Activated T-cell treated with anti-CD3 and anti-CD28 coated beads for 48 hours (primary cell): ENCODE results near the gene HDLBP.
"Not testable (repeated sequence)": the region's sequence is repeated elsewhere in the genome, so short reads cannot be mapped to it uniquely, and the experiment has no call there.

Source experiments
- DNase-seq: peaks from one replicate; pipeline ENCODE4 v3.0.0-alpha.2; 2020; ENCODE audit warnings: low read depth

HDLBP gene

GRCh38 chr2:241302759-241303651, 12.5 kb downstream of the HDLBP start:
- DNase-seq: no peak

GRCh38 chr2:241302083-241302482, 13.4 kb downstream of the HDLBP start:
- DNase-seq: no peak

GRCh38 chr2:241300000-241300399, 15.5 kb downstream of the HDLBP start:
- no peak for DNase-seq

- no peak for DNase-seq
These were observed 16.8 kb downstream of the HDLBP start for GRCh38 chr2:241298673-241299072.

GRCh38 chr2:241296767-241297166, 18.7 kb downstream of the HDLBP start:
- no peak for DNase-seq

- no peak for DNase-seq
These were observed 20.0 kb downstream of the HDLBP start for GRCh38 chr2:241295326-241296095.

GRCh38 chr2:241293378-241293797, 22.1 kb downstream of the HDLBP start:
- not testable (repeated sequence) for DNase-seq

- DNase-seq: no peak
These were observed 23.5 kb downstream of the HDLBP start for GRCh38 chr2:241291977-241292376.

GRCh38 chr2:241291153-241291552, 24.3 kb downstream of the HDLBP start:
- no peak for DNase-seq

- DNase-seq: no peak
These were observed 25.9 kb downstream of the HDLBP start for GRCh38 chr2:241289597-241289996.

- no peak for DNase-seq
These were observed 26.4 kb downstream of the HDLBP start for GRCh38 chr2:241289053-241289452.

- no peak for DNase-seq
These were observed 27.1 kb downstream of the HDLBP start for GRCh38 chr2:241288324-241288888.

- DNase-seq: no peak
These were observed 29.0 kb downstream of the HDLBP start for GRCh38 chr2:241286348-241287090.

GRCh38 chr2:241285596-241285995, 29.9 kb downstream of the HDLBP start:
- DNase-seq: no peak

- no peak for DNase-seq
These were observed 32.9 kb downstream of the HDLBP start for GRCh38 chr2:241282555-241282954.

- DNase-seq: no peak
These were observed 35.2 kb downstream of the HDLBP start for GRCh38 chr2:241280291-241280690.

- DNase-seq: no peak
These were observed 35.6 kb downstream of the HDLBP start for GRCh38 chr2:241279828-241280227.

GRCh38 chr2:241279413-241279812, 36.1 kb downstream of the HDLBP start:
- DNase-seq: no peak

- DNase-seq: not testable (repeated sequence)
These were observed 37.2 kb downstream of the HDLBP start for GRCh38 chr2:241278306-241278705.

- DNase-seq: no peak
These were observed 39.6 kb downstream of the HDLBP start for GRCh38 chr2:241275910-241276309.

- no peak for DNase-seq
These were observed 40.0 kb downstream of the HDLBP start for GRCh38 chr2:241275504-241275903.

GRCh38 chr2:241274127-241274526, 41.3 kb downstream of the HDLBP start:
- DNase-seq: no peak
